Memory B cell (primary cell): ENCODE data around the gene IL6ST.
"Not testable (repeated sequence)": the region's sequence is repeated elsewhere in the genome, so short reads cannot be mapped to it uniquely, and the experiment has no call there.

Experiments
- ATAC-seq: fragments of 150-1000 bp; cut with Tn5 transposase; 2 replicates; pipeline ENCODE4 v1.10.0; 2021; ENCODE audit warnings: low read depth, mild to moderate bottlenecking, moderate library complexity
- DNase-seq, 2 donors: peaks; one replicate each; pipeline ENCODE4 v3.0.0; 2022; ENCODE audit warnings: low spot score in 2 of 2
- H3K27ac Mint-ChIP-seq: one replicate; pipeline ENCODE4 v1.8.0; 2022; ENCODE audit warnings: mild to moderate bottlenecking, moderate library complexity, mixed read lengths
- H3K27me3 Mint-ChIP-seq: one replicate; pipeline ENCODE4 v1.8.0; 2022; ENCODE audit warnings: mixed read lengths
- H3K36me3 Mint-ChIP-seq: one replicate; pipeline ENCODE4 v1.8.0; 2022; ENCODE audit warnings: mild to moderate bottlenecking, mixed read lengths
- H3K4me1 Mint-ChIP-seq: one replicate; pipeline ENCODE4 v1.8.0; 2022; ENCODE audit warnings: mixed read lengths
- H3K4me3 Mint-ChIP-seq: one replicate; pipeline ENCODE4 v1.8.0; 2022; ENCODE audit warnings: mild to moderate bottlenecking, moderate library complexity, mixed read lengths
- H3K9me3 Mint-ChIP-seq: one replicate; pipeline ENCODE4 v1.8.0; 2022; ENCODE audit warnings: mixed read lengths

The IL6ST gene

DNA sequence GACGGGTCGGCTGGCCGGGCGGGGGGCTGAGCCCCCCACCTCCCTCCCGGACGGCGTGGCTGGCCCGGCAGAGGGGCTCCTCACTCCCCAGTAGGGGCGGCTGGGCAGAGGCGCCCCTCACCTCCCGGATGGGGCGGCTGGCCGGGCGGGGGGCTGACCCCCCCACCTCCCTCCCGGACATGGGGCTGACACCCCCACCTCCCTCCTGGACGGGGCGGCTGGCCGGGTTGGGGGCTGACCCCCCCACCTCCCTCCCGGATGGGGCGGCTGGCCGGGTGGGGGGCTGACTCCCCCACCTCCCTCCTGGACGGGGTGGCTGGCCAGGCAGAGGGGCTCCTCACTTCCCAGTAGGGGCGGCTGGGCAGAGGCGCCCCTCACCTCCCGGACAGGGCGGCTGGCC, 19.9 kb upstream of the IL6ST start:
- H3K4me1 Mint-ChIP-seq, H3K36me3 Mint-ChIP-seq, H3K9me3 Mint-ChIP-seq, DNase-seq, H3K27me3 Mint-ChIP-seq, ATAC-seq, H3K27ac Mint-ChIP-seq, H3K4me3 Mint-ChIP-seq: not testable (repeated sequence)

DNA sequence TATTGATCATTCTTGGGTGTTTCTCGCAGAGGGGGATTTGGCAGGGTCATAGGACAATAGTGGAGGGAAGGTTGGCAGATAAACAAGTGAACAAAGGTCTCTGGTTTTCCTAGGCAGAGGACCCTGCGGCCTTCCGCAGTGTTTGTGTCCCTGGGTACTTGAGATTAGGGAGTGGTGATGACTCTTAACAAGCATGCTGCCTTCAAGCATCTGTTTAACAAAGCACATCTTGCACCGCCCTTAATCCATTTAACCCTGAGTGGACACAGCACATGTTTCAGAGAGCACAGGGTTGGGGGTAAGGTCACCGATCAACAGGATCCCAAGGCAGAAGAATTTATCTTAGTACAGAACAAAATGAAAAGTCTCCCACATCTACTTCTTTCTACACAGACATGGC, 19.2 kb upstream of the IL6ST start:
- H3K4me3 Mint-ChIP-seq, H3K27me3 Mint-ChIP-seq, H3K9me3 Mint-ChIP-seq, H3K4me1 Mint-ChIP-seq, H3K36me3 Mint-ChIP-seq, H3K27ac Mint-ChIP-seq, ATAC-seq, DNase-seq: not testable (repeated sequence)

DNA sequence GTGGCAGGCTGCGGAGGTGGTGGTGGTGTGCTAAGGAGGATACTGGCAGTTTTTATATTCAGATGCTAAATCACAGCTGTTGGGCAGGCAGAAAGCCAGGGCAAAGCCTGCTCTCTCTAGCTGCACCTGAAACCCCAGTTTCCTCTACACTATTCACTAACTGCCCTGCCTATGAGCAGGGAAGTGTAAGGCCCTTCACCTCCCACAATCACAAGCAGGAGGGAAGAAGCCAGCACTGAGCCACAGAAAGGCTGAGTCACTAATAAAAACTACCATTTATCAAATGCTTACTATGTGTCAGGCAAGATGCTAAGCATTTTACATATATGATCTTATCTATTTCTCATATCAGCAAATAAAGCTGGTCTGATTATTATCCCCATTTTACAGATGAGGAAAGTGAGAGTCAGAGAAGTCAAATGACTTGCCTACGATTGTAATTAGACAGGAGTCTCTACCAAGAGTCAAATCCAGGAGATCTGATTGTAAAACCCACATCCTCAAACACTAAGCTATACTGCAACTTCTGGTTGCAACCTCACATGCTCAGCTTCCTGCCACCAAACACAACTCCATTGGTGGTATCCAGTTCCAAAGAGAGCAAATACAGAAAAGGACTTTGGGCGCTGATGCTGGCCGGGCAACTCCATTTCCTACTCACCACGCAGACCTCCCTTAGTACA, 17.7 kb upstream of the IL6ST start:
- ATAC-seq: no peak
- peaks cover 2% of the 10 kb centered on the region for H3K9me3 Mint-ChIP-seq
- H3K27me3 Mint-ChIP-seq: no peaks in the 10 kb centered on the region
- H3K27ac Mint-ChIP-seq: no peak overlapping the region
- no peaks in the 10 kb centered on the region for H3K36me3 Mint-ChIP-seq
- DNase-seq: no peak
- no peaks in the 10 kb centered on the region for H3K4me1 Mint-ChIP-seq
- no peak overlapping the region for H3K4me3 Mint-ChIP-seq

DNA sequence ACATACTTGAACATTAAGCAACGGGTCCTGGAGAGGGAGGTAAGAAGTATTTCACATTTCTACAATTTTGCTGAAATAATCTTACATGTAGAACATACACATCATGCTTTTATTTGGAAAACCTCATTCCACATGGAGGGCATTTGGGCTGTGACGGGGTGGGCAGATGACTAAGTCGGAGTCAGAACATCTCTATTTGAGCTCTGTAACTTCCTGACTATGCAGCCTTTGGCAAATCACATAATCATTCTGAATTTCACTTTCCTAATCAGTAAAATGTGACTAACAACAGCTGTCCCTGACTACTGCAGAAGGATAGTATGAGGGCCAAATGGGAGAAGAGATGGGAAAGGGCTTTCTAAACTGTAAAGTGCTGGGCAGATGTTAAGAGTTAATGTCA, 17.1 kb upstream of the IL6ST start:
- ATAC-seq (no peak), DNase-seq (no peak)
- Mint-ChIP-seq H3K27me3 (no peaks in the 10 kb centered on the region), H3K9me3 (peaks cover 2% of the 10 kb centered on the region), H3K4me3 (no peak overlapping the region), H3K4me1 (no peaks in the 10 kb centered on the region), H3K27ac (no peak overlapping the region), H3K36me3 (no peaks in the 10 kb centered on the region)

DNA sequence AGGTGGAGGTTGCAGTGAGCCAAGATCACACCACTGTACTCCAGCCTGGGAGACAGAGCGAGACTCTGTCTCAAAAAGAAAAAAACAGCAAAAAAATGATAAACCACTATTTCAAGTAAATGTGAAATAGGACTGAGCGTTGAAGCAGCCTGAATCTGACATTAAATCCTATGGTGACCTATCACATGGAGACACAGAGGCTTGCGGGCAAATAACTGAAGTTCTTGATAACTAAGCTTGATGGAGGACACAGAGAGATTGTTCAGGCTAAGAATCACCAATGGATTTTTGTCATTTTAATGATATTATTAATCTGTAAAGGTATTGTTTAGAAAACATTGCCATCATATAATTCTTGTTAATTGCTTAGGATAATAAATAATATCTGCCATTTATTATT, 15.7 kb upstream of the IL6ST start:
- peaks cover 9% of the 10 kb centered on the region for H3K4me1 Mint-ChIP-seq

DNA sequence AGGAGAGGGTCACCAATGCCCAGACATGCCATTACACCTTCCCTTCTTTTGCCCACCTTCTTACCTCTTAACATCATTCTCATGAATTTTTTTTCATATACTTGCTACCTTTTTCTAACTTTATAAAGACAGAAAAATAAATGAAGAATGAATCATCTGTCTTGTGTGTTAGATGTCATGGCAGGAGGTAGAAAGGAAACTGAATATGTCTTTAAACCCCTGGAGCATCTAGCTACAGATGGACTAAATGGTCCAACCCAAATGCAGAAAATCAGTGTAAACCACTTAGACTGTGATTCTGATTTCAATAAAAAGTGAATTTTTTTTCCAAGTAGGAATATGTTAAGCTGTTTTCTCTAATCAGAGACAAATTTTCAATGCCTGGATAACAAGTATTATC, 11.8 kb upstream of the IL6ST start:
- ATAC-seq (no peak), DNase-seq (no peak)
- H3K9me3 Mint-ChIP-seq: no peaks in the 10 kb centered on the region
- no peaks in the 10 kb centered on the region for H3K36me3 Mint-ChIP-seq
- H3K27me3 Mint-ChIP-seq: peaks cover 2% of the 10 kb centered on the region
- H3K4me3 Mint-ChIP-seq: no peak overlapping the region
- no peak overlapping the region for H3K27ac Mint-ChIP-seq
- peaks cover 12% of the 10 kb centered on the region for H3K4me1 Mint-ChIP-seq

More for the DNA sequence above, 15.7 kb upstream of the IL6ST start:
- H3K9me3 Mint-ChIP-seq: no peaks in the 10 kb centered on the region
- ATAC-seq (no peak), DNase-seq (no peak)
- H3K27me3 Mint-ChIP-seq: no peaks in the 10 kb centered on the region
- H3K4me3 Mint-ChIP-seq: no peak overlapping the region
- H3K36me3 Mint-ChIP-seq: no peaks in the 10 kb centered on the region
- H3K27ac Mint-ChIP-seq: no peak overlapping the region

DNA sequence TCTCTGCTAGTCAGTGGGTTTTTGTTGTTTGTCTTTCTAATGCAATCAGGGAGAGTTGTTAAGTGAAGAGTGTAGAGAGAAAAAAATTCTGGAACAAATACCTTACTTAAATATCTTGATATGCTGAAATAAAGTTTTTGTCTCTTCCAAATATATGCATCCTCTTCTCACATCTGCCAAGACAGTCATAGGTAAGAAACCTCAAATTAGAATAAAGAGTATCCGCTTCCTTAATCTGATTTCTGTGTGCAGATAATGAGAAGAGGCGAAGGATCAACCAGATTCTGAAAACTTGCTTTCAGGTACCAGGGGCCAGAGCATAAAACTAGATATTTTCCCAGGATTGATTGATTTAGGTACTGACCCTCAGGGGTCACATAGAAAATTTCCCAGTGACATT, 11.3 kb upstream of the IL6ST start:
- no peaks in the 10 kb centered on the region for H3K9me3 Mint-ChIP-seq
- peaks cover 12% of the 10 kb centered on the region for H3K4me1 Mint-ChIP-seq
- no peak overlapping the region for H3K27ac Mint-ChIP-seq
- H3K36me3 Mint-ChIP-seq: no peaks in the 10 kb centered on the region
- H3K27me3 Mint-ChIP-seq: peaks cover 2% of the 10 kb centered on the region
- no peak overlapping the region for H3K4me3 Mint-ChIP-seq
- DNase-seq: no peak
- peak; percentile 87 for ATAC-seq

DNA sequence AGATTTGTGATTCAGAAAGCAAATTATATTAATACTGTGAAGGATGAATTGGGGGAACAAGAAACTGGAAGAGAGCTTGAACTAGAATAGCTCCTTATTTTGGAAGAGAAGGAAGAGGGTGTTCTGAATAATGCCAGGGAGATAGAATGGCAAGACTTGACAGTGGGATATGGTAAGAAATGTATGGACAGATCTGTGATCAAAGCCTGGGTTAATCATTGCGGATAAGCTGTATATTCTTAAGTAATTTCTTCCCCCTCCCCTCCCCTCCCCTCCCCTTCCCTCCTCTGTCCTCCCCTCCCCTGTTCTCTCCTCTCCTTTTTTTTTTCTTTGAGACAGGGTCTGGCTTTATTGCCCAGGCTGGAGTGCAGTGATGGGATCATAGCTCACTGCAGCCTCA, 10.1 kb upstream of the IL6ST start:
- ATAC-seq (no peak), DNase-seq (no peak)
- Mint-ChIP-seq H3K9me3 (no peaks in the 10 kb centered on the region), H3K27me3 (peaks cover 2% of the 10 kb centered on the region), H3K27ac (no peak overlapping the region), H3K4me3 (no peak overlapping the region), H3K36me3 (no peaks in the 10 kb centered on the region), H3K4me1 (peaks cover 12% of the 10 kb centered on the region)

DNA sequence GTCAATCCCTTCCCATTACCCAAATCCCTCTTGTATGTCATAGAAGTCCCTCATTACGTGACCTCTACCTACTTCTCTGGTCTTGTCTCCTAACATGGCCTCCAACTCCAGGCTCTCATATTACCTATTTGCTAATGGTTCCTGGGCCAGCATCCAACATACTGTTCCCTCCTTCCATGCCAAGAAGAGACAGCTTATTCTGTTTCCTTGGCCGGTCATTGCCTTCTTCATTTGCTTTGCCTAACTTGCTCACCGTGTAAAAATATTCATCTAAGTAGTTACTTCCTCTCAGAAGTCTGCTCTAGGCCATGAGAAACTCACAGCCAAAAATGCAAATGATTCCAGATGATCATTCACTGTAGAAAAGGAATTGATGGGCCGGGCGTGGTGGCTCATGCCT, 8.9 kb upstream of the IL6ST start:
- DNase-seq (no peak), ATAC-seq (no peak)
- peaks cover 12% of the 10 kb centered on the region for H3K4me1 Mint-ChIP-seq
- H3K36me3 Mint-ChIP-seq: no peaks in the 10 kb centered on the region
- H3K4me3 Mint-ChIP-seq: no peak overlapping the region
- H3K27ac Mint-ChIP-seq: no peak overlapping the region
- H3K9me3 Mint-ChIP-seq: no peaks in the 10 kb centered on the region
- peaks cover 2% of the 10 kb centered on the region for H3K27me3 Mint-ChIP-seq

DNA sequence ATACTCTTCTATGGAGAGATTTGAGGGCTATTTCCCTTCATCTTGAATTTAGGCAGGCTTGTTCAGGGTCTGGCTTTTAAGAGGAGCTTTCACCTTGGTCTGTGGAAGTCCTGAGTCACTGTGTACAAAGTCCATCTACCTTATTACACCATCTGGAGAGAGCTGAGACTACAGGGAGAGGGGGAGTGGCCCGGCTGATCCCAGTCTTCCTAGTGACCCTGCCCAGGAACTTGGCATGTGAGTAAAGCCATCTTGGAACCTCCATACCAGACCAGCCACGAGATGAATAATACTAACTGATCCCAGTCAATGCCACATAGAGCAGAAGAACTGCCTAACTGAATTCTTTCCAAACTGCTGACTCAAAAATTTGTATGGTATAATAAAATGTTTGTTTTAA, 8.4 kb upstream of the IL6ST start:
- Mint-ChIP-seq H3K4me1 (peaks cover 12% of the 10 kb centered on the region), H3K27ac (no peak overlapping the region), H3K4me3 (no peak overlapping the region), H3K36me3 (no peaks in the 10 kb centered on the region), H3K9me3 (no peaks in the 10 kb centered on the region), H3K27me3 (peaks cover 4% of the 10 kb centered on the region)
- DNase-seq (no peak), ATAC-seq (no peak)

DNA sequence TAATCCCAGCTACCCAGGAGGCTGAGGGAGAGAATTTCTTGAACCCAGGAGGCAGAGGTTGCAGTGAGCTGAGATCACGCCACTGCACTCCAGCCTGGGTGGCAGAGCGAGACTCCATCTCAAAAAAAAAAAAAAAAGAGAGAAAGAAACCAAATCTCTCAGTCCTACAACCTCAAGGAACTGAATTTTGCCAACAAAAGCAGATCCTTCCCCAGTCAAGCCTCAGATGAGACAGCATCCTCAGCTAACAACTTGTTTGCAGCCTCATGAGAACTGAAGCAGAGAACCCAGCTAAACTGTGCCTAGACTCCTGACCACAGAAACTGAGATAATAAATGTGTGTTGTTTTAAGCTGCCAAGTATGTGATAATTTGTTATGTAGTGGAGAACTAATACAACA, 7.5 kb upstream of the IL6ST start:
- Mint-ChIP-seq H3K36me3 (no peaks in the 10 kb centered on the region), H3K27ac (no peak overlapping the region), H3K4me3 (no peak overlapping the region), H3K9me3 (no peaks in the 10 kb centered on the region), H3K4me1 (peaks cover 14% of the 10 kb centered on the region), H3K27me3 (peaks cover 7% of the 10 kb centered on the region)
- DNase-seq: no peak
- no peak for ATAC-seq

DNA sequence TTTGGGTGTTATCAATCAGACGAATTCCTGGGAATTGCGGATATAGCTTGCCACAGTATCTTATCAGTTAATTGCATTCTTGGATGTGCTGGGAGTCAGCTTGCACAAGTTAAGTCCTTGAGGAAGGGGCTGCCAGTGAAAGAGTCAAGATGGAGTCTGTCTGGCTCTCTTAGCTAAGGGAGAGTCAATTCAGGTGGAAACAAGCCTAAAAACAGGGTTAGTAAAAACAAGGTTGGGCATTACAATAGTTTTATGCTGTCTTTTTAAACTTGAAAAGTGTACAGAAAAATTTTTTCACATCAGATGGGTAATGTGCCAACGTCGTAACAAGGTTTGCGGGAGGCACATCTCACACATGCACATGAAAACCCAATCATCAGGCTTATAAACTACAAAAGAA, 5.5 kb upstream of the IL6ST start:
- not testable (repeated sequence) for ATAC-seq, H3K27me3 Mint-ChIP-seq, DNase-seq, H3K9me3 Mint-ChIP-seq, H3K27ac Mint-ChIP-seq, H3K4me3 Mint-ChIP-seq, H3K36me3 Mint-ChIP-seq, H3K4me1 Mint-ChIP-seq

DNA sequence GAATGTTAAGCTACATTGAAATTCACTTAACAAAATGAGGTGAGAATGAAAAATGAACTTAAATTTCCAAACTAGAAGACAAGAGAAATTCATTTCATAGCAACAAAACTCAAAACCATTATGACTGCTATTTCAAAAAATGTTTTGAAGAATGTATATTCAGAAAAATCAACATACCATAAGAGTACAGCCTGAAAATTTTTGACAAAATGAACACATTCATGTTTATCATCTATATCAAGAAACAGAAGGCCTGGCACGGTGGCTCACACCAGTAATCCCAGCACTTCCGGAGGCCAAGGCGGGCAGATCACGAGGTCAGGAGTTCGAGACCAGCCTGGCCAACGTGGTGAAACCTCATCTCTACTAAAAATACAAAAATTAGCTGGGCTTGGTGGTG, 4.2 kb upstream of the IL6ST start:
- peaks cover 5% of the 10 kb centered on the region for H3K27me3 Mint-ChIP-seq
- peaks cover 11% of the 10 kb centered on the region for H3K4me1 Mint-ChIP-seq

DNA sequence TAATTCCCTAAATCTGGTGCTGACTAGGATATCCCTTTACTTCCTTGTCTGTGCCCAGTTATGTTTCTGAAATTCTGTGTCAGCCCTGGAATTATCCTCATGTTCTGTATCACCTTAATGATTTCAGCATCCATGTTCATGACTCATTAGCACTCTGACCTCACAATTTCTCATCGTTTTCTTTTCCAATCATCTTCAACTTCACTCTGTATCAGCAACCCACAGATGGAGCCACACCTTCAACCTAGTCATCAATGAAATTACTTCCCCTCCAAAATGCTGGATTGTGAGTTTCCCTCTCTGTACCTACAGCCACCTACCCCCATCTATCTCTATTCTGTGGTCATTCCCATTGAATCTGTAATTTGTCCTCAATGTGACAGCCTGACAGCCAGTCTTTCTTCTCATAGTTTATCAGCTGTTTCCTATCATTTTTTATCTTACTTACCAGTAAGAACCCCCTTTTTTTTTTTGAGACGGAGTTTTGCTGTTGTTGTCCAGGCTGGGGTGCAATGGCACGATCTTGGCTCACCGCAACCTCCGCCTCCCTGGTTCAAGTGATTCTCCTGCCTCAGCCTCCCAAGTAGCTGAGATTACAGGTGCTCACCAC, 3.1 kb upstream of the IL6ST start:
- peaks cover 5% of the 10 kb centered on the region for H3K27me3 Mint-ChIP-seq
- H3K9me3 Mint-ChIP-seq: no peaks in the 10 kb centered on the region
- no peak for DNase-seq
- no peak overlapping the region for H3K27ac Mint-ChIP-seq
- peaks cover 8% of the 10 kb centered on the region for H3K4me1 Mint-ChIP-seq
- no peaks in the 10 kb centered on the region for H3K36me3 Mint-ChIP-seq
- ATAC-seq: no peak
- H3K4me3 Mint-ChIP-seq: no peak overlapping the region

More for the DNA sequence above, 4.2 kb upstream of the IL6ST start:
- Mint-ChIP-seq H3K9me3 (no peaks in the 10 kb centered on the region), H3K36me3 (no peaks in the 10 kb centered on the region), H3K27ac (no peak overlapping the region), H3K4me3 (no peak overlapping the region)
- no peak for ATAC-seq
- no peak for DNase-seq
